Stimulated activated CD4-positive, alpha-beta T cell treated with anti-CD3 and anti-CD28 coated beads, Interleukin-12 subunit alpha, Interleukin-12 subunit beta, amount 100 ng/mL, for 4 hours (primary cell): ENCODE results near the gene CELSR2.

ENCODE experiments used
- DNase-seq: peaks from one replicate; pipeline ENCODE4 v3.0.0-alpha.2; 2020

The CELSR2 gene

DNA sequence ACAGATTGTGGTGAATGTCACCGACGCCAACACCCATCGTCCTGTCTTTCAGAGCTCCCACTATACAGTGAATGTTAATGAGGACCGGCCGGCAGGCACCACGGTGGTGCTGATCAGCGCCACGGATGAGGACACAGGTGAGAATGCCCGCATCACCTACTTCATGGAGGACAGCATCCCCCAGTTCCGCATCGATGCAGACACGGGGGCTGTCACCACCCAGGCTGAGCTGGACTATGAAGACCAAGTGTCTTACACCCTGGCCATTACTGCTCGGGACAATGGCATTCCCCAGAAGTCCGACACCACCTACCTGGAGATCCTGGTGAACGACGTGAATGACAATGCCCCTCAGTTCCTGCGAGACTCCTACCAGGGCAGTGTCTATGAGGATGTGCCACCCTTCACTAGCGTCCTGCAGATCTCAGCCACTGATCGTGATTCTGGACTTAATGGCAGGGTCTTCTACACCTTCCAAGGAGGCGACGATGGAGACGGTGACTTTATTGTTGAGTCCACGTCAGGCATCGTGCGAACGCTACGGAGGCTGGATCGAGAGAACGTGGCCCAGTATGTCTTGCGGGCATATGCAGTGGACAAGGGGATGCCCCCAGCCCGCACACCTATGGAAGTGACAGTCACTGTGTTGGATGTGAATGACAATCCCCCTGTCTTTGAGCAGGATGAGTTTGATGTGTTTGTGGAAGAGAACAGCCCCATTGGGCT lies 3.0 kb downstream of the CELSR2 start:
- no peak for DNase-seq

DNA sequence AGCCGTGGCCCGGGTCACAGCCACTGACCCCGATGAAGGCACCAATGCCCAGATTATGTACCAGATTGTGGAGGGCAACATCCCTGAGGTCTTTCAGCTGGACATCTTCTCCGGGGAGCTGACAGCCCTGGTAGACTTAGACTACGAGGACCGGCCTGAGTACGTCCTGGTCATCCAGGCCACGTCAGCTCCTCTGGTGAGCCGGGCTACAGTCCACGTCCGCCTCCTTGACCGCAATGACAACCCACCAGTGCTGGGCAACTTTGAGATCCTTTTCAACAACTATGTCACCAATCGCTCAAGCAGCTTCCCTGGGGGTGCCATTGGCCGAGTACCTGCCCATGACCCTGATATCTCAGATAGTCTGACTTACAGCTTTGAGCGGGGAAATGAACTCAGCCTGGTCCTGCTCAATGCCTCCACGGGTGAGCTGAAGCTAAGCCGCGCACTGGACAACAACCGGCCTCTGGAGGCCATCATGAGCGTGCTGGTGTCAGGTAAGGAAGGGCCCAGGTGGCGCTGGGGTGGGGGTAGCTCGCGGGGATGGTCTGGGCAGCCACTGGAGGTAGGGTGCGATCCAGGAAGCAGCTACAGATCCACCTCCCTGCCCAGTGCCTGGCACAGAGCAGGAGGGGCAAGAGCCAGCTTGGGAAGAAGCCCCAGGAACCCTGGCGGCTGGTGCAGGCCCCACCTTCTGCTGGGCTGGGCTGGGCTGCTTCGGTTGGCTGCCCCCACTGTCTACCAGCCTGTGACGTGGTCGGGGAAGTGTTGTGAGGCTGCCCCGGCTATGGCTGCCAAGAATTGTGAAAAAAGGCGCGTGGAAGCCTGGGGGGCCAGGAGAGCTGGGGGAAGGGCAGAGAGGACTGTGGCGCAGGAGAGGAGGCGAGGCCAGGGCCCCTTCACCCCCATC lies 3.8 kb downstream of the CELSR2 start:
- no peak for DNase-seq

DNA sequence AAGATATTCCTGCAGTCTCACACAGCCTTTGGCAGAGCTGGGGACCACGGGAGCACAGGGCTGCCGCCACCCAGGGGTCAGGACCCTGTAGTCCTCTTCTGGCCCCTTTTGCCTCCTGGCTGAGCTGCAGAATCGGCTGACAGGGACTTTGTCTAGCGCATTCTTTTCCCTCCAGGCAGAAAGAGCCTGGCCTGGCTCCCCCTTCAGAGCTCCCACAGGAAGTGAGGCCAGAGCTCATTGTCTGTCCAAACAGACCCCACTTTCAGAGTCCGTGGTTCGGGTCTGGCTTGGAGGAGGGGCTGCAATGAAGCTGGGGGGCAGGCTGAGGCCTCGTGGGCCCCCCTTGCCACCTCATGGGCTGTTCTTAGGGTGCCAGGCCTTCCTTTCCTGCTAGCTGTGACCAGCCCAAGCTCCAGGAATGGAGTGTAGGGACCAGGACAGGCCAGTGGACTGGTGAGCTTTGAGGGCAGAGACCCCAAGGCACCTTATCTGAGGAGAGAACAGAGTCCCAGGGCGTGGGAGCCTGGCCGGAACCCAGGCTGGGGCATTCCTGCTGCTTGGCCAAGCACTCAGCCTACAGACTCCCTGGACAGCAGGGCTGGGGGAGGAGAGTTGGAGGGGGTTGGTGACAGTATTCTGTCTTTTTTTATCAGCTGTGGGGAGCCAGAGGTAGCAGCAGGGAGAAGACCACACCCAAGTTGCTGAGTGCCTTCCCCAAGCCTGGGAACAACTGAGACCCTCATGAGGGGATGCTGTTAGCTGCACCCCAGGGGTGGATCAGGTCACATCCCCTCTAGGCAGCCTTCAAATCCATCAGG lies 4.7 kb downstream of the CELSR2 start:
- DNase-seq: no peak

DNA sequence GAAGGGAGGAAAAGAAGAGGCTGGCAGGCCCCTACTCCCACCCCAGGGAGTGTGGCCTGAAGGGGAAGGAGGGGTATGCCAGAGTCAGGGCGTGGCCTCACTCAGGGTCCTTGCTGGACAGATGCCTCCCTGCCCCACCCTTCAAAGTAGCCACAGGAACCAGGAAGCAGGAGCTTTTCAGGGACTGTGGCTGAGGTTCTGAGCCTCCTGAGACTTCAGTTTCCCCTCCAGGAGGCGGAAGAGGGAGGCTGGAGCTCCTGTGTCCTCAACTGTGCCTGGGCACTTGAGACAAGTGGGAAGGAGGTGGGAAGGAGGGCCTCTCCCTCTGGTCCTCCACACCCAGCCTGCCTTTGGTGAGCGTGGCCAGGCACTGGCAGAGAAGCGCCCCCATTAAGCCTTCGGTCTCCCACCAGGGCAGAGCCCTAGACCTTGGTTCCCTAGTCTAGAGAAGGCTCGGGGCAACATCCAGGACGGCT lies 5.3 kb downstream of the CELSR2 start:
- DNase-seq: no peak

DNA sequence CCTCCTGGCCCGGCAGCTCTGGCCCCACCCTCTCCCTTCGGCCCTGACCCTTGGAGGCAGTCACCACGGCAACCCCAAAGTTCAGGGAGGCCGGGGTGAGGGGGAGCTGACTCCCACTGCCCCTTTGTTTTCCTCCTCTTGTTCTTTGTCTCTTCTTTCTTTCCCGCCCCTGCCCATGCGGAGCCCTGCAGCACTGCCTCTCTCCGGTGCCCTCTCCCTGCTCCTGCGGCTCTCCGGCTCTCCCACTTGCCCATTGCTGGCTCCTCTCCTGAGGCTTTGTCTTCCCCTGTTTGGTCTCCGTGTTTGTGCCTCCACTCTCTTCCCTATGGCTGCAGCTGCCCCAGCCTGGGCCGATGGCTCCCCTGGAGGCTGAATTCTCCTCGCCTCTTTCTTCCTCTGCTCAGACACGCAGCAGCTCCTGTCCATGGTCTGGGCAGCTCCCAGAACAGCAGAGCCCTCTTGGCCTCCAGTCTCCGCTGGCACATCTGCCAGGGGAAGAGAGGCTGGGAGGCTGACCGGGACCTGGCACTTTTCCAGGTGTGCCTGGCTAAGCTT lies 5.8 kb downstream of the CELSR2 start:
- no peak for DNase-seq

DNA sequence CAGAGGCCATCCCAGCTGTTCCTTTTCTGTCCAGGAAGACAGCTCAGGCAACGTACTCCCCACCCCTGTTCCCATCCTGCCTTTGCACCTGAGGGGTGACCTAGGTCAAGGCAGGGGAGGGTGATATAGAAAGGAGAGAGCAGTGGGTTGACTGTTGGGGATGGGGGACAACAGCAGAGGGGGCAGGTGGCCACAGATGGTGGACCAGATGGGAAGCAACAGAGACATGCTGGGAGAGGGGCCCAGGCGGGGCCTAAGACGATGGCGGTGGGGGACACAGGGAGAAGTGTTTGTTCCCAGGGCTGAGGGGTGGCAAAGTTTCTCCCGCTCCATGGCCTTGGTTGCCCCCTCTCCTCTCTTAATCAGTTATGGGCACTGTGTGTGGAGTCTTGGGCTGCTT lies 6.3 kb downstream of the CELSR2 start:
- DNase-seq: no peak

DNA sequence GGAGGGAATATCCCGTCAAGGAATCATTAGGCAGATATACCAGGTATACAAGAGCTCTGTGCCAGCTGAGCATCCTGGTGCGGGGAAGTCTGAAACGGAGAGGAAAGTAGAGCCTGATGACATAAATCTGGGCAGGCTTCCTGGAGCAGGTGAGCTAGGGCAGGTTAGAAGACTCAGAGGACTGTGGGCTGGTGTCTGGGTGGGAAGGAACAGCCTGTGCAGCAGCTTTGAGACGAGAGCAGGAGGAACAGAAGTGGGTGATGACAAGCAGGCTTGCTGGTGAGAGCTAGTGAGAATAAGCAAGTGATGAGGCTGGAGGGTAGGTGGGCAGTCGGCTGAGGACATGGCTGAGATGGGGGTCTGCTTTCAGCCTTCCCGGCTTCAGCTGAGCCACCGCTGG lies 6.7 kb downstream of the CELSR2 start:
- DNase-seq: no peak

DNA sequence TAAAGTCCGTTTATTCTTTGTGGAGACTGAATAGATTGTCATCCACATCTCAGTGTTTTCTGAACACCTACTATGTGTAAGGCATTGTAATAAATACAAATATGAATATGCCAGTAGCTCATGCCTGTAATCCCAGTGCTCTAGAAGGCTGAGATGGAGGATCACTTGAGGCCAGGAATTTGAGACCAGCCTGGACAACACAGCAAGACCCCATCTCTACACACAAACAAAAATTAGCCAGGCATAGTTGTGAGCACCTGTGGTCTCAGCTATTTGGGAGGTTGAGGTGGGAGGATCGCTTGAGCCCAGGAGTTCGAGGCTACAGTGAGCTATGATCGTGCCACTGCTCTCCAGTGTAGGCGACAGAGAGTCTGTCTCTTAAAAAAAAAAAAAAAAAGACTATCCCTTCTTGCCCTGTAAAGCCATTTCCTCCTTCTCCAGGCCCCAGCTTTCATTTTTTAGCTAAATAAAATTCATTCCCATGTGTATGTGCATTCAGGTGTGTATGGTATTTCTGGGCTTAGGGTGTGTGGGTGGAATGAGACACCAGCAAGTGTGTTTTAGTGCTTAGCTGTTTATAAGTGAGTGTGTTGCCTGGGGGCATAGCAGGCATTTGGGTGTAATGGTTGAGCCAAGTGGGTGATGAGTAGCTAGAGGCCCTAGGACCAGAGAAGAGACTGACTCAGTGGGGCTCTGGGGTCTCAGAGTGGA lies 7.8 kb downstream of the CELSR2 start:
- DNase-seq: no peak

DNA sequence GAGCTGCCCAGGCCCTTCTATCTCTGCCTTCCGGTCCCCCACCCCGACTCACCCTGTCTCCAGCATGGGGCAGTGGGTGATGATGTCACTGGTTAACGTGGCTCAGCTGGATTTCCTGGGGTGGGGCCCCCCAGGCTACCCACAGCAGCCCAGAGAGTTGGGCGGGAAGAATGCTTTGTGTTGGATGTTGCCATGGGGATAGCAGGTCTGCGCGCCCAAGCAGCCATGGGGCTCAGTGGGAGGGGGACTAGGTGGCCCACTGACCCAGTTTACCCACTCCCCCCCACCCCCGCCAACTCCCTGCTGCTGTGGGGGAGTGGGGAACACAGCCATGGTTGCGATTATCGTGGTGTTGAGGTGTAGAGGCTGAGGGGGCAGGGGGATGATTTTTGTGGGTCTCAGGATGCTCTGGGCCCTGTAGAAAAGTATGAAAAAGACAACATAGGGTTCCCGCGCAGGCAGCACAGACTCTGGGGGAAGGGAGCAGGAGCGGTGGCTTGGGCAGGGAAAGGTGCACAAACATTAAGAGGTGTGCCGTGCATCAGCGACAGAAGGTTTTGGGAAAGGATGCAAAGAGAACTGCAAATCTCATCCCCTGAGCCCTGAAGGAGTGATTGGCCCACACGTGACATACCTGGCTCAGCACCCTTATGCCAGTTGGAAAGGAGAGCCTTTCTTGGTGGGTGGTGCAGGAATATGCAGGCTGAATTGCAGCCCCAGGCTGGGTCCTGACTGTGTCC lies 8.5 kb downstream of the CELSR2 start:
- no peak for DNase-seq

DNA sequence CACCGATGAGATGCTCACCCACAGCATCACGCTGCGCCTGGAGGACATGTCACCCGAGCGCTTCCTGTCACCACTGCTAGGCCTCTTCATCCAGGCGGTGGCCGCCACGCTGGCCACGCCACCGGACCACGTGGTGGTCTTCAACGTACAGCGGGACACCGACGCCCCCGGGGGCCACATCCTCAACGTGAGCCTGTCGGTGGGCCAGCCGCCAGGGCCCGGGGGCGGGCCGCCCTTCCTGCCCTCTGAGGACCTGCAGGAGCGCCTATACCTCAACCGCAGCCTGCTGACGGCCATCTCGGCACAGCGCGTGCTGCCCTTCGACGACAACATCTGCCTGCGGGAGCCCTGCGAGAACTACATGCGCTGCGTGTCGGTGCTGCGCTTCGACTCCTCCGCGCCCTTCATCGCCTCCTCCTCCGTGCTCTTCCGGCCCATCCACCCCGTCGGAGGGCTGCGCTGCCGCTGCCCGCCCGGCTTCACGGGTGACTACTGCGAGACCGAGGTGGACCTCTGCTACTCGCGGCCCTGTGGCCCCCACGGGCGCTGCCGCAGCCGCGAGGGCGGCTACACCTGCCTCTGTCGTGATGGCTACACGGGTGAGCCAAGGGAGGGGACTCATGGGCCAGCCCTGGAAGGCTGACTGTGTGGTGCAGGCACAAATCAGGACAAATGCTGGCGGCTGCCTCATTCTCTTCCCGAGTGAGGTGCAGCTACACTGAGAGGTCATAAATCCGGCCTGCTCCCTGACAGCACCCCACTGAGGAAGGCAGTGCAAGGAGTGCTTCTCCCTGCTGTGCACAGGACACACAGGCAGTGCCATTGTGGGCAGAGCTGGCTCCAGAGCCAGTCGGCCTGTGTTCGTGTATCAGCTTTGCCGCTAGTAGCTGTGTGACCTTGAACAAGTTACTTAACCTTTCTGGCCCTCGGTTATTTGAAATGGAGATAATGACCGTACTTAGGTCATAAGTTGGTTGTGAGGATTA lies 9.4 kb downstream of the CELSR2 start:
- DNase-seq: no peak

DNA sequence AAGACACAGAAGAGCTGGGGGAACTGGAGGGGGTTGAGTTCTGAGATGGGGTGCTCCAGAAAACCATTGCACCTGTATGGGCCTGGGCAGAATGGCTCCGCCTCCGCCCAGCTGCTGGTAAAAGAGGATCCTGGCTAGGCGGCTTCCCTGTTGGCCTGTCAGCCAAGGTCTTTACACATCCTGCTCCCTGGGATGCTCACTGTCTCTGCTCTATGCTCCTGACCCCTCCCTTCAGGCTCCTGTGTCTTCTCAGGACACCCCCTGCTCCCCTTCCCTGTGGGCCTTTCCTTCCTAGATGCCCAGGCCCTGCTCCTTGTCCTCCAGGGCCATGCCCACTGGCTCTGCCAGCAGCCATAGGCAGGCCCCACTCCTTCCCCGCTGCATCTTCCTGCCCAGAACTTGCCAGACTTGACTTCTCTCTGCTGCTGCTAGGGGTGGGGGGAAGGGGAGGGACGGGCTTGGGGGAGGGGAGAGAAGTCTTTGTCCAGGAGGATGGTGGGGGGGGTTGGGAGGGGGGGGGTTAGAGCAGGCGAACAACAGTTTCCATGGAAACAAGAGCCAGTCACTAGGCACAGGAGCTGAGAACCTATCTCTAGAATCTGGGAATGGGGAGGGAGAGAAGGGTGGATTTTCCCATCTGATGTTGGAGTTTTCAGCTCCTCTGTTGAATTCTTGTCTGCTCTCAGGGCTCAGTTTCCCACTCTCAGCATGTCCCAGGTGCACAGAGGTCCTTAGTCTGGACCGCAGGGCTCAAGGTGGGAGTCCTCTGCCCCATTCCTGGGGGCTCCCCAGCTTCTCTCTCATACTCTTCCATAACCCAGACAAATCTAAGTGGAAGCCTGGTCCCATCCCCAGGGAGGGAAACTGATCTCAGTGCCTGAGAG lies 10.6 kb downstream of the CELSR2 start:
- DNase-seq: no peak

DNA sequence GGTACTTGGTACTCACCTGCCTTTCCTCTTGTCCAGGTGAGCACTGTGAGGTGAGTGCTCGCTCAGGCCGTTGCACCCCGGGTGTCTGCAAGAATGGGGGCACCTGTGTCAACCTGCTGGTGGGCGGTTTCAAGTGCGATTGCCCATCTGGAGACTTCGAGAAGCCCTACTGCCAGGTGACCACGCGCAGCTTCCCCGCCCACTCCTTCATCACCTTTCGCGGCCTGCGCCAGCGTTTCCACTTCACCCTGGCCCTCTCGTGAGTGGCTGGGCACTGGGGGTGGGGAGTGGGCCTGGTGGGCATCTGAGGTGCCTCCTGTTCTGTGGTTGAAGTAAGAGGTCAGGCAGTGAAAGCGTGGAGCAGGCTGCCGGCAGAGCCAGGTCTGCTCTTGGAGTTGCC lies 11.7 kb downstream of the CELSR2 start:
- no peak for DNase-seq

DNA sequence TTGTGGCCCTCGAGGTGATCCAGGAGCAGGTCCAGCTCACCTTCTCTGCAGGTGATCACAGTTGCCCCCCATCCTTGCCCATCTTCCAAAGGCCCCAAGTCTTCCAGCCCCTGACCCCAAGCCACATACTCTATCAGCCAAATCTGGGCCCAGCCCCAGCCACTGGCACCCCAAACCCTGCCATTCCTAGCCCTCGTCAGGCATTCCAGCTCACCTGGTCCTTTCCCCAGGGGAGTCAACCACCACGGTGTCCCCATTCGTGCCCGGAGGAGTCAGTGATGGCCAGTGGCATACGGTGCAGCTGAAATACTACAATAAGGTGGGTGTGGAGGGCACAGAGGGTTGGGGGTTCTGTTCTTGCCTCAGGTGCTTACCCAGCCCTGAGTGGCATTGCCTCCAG lies 12.2 kb downstream of the CELSR2 start:
- DNase-seq: no peak

DNA sequence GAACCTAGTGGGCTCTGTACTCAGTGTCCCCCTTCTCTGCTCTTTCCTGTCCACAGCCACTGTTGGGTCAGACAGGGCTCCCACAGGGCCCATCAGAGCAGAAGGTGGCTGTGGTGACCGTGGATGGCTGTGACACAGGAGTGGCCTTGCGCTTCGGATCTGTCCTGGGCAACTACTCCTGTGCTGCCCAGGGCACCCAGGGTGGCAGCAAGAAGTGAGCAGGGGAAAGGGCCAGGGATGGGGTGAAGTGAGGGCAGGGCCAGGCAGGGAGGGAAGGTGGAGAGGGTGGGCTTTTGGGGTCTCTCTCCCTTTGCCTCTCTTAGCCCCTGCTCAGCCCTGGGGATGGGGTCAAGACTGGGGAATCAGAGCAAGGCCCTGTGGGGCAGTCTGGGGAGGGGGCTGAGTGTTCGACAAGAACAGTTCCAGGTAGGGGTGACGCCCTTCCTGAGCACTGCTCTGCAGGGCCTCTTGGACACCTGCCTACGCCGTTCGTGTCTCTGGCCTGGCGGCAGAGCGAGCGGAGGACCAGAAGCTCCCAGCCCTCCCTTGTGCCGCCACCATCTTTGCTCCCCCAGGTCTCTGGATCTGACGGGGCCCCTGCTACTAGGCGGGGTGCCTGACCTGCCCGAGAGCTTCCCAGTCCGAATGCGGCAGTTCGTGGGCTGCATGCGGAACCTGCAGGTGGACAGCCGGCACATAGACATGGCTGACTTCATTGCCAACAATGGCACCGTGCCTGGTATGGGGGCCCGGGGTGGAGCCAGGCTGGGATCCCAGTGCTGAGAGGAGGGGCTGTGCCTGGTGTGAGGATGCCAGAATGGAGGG lies 13.1 kb downstream of the CELSR2 start:
- no peak for DNase-seq

DNA sequence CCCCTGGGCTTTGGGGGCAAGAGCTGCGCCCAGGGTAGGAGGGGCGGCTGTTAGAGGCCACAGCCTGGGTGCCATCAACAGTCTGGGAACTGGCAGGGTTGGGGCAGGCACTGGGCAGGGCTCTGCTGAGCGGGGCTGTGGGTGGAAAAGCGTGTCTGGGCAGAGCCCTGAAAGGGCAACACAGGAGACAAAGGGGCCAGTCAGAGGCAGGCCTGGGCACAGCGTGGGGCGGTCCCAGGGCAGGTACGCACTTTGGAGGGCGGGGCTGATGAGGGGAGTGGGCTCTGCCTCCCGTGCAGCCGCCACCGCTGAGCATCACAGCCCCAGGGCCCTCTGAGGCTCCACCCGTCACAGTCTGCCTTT lies 13.9 kb downstream of the CELSR2 start:
- DNase-seq: no peak

DNA sequence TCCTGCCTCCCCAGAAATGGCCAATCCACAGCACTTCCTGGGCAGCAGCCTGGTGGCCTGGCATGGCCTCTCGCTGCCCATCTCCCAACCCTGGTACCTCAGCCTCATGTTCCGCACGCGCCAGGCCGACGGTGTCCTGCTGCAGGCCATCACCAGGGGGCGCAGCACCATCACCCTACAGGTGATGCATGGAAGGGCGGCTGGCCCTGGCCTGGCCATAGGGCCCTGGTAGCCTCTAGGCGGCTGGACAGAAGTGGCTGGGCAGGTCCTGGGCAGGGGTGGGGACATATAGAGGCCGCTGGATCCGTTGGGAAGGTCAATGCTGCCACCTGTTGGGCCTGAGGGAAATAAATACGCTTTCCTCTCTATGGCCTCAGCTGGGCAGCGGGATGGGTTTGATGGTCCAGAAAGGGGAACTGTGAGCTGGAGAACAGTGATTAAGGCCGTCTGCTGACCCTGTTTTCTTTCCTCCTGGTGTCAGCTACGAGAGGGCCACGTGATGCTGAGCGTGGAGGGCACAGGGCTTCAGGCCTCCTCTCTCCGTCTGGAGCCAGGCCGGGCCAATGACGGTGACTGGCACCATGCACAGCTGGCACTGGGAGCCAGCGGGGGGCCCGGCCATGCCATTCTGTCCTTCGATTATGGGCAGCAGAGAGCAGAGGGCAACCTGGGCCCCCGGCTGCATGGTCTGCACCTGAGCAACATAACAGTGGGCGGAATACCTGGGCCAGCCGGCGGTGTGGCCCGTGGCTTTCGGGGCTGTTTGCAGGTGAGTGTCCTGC lies 14.4 kb downstream of the CELSR2 start:
- DNase-seq: peak; percentile 80

DNA sequence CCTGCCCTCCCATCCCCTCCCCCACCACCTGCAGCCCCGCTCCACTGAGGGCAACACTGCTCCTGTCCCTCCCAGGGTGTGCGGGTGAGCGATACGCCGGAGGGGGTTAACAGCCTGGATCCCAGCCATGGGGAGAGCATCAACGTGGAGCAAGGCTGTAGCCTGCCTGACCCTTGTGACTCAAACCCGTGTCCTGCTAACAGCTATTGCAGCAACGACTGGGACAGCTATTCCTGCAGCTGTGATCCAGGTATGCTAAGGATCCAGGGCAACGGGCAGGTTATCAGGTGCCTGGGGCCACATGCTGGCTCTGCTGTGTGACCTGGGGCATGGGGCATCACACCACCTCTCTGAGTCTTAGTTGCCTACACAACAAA lies 15.0 kb downstream of the CELSR2 start:
- DNase-seq: no peak

DNA sequence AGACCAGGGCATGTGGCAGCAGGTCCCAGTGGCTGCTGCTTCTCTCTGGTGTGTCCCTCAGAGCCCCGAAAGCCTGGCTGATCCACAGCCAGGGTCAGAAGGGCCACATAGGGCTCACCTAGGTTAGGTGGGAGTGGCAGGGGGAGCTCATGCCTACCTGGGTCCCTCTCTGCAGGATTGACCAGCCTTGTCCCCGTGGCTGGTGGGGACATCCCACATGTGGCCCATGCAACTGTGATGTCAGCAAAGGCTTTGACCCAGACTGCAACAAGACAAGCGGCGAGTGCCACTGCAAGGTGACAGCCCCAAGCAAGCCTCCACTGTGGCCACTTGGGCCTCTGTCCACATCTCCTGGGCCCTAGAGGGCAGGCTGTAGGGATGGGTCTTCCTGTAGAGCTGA lies 15.7 kb downstream of the CELSR2 start:
- DNase-seq: no peak
